GM12801 (cell line): ENCODE results near the gene TMEM239.

ENCODE experiments used
- TF ChIP-seq, protein P1 (sequence below): IDR thresholded peaks from one replicate; pipeline ENCODE4 v1.5.1; 2011; ENCODE audit warnings: control low read depth; ENCODE audit not compliant: insufficient read length; ENCODE audit errors: extremely low read depth

The TMEM239 gene

DNA sequence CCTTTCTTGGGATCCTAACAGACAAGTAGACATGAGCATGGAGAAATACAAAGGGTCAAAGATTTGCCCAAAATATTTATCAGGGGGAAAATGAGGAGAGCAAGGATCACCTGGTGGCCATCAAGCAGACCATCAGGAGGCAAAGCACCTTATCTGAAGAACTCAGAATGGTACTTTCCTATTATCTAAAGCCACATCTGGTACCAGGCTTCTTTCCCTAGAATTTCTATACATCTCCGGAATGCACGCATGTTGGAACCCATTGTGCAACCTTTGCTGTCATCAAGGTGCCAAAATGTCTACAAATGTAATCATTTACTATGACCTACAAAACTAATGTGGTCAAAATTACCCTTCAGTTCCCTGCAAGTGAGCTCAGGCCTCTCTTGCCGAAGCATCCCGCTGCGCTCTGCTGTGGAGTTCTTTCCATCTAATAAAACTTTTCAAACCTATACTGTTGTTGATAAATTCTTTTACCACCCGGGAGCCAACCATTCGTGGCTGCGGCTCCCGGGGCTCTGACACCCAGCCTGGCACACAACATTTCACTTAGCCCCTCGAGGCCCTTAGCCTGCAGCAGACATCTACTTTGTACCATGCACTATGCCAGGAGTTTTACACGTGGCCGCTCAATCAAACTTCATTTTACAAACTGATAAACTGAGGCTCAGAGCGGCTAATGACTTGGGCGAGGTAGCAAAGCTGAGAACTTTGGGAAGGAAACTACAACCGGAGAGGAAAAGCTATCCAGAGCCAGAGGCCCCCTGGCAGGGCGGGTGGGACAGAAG, 11.9 kb upstream of the TMEM239 start:
- TF ChIP-seq, protein P1, sequence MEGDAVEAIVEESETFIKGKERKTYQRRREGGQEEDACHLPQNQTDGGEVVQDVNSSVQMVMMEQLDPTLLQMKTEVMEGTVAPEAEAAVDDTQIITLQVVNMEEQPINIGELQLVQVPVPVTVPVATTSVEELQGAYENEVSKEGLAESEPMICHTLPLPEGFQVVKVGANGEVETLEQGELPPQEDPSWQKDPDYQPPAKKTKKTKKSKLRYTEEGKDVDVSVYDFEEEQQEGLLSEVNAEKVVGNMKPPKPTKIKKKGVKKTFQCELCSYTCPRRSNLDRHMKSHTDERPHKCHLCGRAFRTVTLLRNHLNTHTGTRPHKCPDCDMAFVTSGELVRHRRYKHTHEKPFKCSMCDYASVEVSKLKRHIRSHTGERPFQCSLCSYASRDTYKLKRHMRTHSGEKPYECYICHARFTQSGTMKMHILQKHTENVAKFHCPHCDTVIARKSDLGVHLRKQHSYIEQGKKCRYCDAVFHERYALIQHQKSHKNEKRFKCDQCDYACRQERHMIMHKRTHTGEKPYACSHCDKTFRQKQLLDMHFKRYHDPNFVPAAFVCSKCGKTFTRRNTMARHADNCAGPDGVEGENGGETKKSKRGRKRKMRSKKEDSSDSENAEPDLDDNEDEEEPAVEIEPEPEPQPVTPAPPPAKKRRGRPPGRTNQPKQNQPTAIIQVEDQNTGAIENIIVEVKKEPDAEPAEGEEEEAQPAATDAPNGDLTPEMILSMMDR: no peak

DNA sequence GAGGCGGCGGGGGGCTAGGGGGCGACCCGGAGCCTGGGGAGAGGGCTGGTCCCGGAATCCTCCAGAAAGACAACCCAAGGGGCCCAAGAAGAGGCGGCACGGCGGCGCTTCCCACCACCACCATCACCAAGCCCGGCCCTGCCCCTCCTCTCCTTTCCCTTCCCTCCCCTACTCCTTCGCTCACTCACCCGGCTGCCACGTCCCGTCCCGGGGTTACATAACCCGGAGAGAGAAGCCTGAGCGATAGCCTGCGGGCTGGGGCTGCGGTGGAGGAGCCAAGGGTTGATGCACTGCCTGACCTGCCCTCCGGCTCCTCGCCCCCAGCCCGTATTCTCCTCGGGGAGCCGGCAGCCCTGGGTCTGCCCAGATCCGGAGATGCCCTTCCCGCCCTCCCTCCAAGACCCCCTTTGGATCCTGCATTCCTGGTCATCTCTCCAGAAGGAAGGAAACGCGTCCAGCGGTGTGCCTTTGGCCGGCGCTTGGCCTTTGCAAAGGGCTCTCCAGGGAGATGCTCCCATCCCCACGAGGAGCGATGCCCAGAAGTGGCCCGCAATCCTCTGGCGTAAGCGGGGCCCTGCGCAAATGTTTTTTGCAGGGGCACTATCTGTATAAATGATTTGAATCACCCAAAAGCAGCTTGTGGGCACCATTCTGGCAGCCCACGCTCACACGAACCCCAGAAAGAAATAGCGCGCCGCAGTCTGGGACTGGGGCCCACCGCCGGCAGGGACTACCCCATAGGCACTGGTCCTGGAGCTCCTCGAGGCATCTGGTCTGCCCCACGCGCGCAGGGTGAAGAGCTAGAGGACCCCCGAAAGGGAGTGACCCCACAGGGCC, 11.1 kb upstream of the TMEM239 start:
- TF ChIP-seq, protein P1: no peak

DNA sequence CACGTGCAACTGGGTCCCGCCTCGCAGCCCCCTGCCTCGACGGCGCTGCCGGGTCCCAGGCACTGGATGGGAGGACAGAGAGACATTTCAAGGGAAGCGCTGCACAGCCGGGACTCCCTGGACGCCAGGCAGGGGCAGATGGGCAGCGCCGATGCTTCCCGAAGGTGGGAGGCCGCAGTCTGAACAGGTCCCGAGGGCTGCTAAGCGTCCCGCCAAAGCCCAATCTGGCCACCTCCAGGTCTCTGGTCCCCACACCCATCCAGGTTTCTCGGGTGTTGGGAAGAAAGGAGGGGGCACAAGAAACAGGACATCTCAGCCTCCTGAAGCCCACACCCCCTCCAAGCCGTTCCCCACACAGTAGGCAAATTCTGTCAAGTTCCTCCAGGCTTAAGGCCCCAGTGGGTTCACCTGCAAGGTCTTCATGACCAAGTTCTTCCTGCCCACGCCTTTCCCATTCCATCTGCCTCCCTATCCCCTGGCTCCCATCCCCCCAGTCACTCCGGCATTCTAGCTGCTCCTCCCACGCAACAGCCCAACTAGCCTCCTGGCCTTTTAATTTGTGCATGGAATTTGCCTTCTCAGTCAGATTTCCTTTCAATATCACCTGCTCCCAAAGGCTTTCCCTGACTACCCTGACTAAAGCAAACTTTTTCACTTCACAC, 10.3 kb upstream of the TMEM239 start:
- TF ChIP-seq, protein P1: no peak

DNA sequence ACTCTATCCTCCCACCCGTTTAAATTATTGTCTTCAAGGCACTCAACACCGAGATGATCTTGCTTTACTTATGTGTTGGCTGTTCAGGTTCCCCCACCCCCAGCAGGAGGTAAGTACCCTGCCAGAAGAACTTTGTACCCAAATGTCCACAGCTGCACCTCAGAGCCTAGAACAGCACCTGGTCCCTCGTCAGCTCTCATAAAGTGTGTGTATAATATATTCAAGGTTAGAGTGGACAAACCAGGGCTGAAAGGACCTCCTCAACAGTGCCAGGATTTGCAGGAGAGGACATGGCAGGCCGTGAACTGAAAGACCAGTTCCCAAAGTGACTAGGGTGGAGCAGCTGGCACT, 9.8 kb upstream of the TMEM239 start:
- TF ChIP-seq, protein P1: no peak

DNA sequence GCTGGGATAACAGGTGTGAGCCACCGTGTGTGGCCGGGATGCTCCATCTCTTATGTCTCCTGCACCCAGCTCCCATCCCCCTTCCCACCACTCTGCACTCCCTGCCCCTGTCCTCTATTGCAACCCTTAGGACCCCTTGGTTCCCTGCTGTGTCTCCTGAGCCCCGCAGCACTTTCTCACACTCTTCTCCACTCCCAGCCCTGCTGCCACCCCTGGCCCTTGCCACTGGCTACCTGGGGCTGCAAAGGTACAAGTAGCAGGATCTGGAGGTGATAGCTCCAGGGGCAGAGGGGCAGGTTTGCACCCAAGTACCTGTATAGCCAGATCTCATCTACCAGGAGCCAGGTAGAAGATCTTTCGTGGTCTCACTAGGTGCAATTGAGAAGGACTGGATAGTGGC, 9.1 kb upstream of the TMEM239 start:
- TF ChIP-seq, protein P1: no peak

DNA sequence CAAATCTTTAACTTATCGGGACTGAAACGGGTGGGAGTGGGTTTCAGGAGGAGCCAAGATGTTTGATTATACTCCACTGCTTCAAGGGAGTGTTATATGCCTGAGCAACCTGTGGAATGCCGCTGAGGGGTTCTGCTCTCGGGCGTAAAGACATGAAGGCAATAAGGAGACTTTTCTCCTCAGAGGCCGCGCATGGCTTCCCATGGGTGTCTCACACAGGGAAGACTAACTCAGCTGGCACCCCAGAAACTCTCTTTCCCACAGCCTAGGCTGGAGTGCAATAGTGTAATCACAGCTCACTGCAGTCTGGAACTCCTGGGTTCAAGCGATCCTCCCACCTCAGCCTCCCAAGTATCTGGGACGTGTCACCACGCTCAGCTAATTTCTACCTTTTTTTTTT, 6.5 kb upstream of the TMEM239 start:
- TF ChIP-seq, protein P1: no peak

DNA sequence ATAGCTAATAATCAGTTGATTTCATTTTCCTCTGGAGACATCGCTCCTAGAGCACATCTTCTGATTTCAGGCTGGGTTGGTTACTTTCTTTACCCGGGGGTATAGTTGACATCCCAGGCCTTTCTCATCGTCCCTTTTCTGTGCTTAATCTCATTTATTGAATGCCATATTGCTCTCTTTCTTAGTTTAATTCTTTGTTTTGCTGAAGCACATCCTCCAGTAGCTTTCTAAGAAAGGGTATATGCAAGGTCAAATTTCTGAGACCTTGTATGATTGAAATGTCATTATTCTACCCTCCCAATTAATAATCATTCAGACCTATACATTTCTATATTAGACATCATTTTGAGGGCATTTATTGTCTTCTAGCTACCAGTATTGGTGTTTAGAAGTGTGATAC, 4.0 kb upstream of the TMEM239 start:
- TF ChIP-seq, protein P1: no peak
